ENCODE results near the gene ZNF747.

ZNF747 gene

DNA sequence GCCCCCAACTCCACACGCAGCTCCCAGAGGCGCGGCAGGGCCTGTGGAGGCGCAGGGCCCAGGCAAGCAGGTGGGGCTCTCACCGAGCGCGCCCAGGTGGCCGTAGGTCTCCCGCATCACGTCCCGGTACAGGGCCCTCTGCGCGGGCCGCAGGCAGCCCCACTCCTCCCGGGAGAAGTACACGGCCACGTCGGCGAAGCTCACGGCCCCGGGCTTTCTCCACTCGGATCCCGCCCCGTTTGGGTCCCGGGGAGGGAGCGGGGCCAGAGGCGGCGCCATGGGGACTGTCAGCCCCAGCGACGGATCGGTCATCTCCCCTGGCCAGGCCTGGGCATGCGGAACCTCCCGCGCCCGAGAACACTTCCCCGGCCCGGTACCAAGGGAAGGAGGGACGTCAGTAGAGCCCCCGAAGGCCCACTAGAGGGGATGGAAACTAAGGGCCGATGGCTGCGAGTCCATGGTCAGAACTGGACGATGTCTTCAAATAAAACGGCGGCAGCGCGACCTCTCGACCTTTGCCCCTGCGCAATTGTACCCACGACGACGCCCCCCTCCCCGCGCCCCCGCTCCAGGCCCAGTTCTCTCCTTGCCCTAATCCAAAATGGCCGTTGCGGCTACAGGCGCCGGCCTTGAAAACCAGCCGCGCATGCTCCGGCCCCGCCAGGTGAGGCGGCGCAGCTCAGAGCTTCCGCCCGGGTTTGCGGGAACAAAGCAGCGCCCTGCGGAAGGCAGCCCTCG lies at the start of gene ZNF747:
TSS of gene ZNF747 (minus strand) at position 491 of the 738 bp plus-strand sequence. CDS start at position 312, 179 bp downstream.
- ATAC-seq: peak; percentile 79
- DNase-seq: peak; percentile 93

DNA sequence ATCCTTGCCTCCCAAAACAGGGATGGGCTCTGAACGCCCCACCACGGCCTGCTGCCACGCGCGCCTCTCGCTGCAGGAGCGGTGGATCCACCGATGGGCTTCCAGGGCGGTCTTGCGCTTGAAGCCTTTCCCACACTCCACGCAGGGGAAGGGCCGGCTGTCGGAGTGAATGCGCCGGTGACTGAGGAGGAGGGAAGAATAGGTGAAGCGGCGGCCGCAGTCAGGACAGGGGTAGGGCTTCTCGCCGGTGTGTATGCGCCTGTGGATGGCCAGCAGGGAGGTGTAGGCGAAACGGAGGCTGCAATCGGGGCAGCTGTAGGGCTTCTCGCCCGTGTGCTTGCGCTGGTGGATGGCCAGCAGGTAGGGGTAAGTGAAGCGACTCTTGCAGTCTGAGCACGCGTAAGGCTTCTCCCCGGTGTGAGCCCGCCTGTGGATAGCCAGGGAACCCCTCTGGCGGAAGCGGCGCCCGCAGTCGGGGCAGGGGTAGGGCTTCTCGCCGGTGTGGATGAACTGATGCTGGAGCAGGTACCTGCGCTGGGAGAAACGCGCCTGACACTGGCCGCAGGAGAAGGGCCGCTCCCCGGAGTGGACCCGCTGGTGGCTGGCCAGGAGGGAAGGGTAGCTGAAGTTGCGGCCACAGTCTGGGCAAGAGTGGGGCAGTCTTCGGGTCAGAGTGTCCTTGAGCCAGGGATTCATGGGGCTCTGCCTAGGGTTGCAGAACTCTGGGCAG lies 48.1 kb upstream of the ZNF747 start:
- ATAC-seq (no peak), DNase-seq (no peak)

GRCh38 chr16:30581457-30581856 lies 46.8 kb upstream of the ZNF747 start:
- DNase-seq (no peak), ATAC-seq (no peak)

GRCh38 chr16:30574678-30575077 lies 40.0 kb upstream of the ZNF747 start:
- ATAC-seq (no peak), DNase-seq (no peak)

DNA sequence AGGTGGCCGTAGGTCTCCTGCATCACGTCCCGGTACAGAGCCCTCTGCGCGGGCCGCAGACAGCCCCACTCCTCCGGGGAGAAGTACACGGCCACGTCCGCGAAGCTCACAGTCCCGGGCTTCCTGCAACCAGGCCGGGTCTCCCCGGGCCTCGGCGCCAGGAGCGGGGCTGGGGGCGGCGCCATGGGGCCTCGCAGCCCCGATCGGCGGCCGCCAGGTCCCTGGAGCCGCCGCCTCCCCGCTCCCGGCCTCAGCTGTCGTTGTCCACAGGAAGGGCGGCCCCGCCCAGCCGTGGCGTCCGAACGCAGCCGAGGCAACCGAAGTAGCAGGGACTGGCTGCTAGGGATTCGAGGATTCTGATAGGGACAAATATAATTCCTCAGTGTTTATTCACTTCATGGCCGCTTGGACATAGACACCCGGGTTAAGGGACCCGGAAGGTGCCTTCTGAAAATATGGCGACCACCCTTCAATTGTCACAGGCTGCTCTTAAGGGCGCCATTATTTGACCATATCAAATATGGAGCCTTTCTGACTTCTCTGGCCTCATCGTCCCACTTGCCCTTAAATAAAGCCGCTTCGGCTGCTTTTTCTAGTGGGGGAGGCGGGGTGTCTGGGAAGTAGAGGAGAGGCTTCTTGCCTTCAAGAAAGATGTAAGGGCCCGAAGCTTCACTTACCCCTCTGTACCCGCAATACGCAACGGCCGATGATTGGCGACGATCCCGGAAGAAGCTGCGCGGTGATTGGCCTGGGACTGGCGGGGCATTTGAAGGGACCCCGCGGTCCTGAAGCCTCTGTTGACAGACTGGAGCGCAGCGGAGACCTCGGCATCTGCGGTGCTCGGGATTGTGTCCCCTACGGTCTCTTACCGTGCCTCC lies 37.0 kb upstream of the ZNF747 start, which contains the start of gene ZNF688:
TSS of gene ZNF688 (minus strand) at position 270 of the 878 bp plus-strand sequence. CDS start at position 185, 85 bp downstream.
- ATAC-seq: peak; percentile 84
- peak; percentile 90 for DNase-seq

GRCh38 chr16:30570636-30571444 lies 36.2 kb upstream of the ZNF747 start:
- no peak for DNase-seq
- no peak for ATAC-seq

DNA sequence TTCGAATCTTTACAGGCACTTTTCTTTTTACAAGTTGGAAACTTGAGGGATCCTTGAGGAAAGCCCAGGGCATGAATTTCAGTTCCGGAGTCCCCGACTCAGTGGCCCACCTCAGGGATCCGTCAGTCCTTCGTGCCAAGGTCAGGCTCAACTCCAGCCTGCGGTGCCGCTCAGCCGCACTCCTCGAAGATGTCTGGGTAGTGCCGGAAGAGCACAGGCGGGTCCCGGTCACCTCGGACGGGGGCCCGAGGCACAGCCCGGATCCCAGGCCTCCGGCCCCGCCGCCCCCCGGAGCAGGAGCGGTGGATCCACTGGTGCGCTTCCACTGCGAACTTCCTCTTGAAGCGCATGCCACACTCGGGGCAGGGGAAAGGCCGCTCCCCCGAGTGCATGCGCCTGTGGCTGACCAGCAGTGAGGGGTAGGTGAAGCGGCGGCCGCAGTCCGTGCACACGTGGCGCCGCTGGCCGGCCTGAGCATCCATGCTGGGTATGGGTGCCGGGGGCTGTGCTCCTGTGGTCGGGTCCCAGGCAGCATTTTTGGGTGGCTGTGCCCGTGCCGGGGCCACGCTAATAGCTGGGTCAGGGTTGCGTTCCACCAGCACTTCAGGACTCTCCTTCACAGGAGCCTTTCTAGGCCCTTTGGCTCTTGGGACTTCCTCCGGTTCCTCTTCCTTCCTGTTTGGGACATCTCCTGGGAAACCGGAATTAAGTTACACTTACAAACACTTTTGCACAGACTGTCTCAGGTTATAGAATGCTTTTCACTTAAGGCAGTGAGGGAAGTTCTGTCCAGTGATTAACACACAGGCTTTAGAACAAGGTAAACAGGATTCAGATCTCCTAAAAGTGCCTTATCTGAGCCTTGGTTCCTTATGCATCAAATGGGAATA lies 35.3 kb upstream of the ZNF747 start:
- no peak for ATAC-seq
- DNase-seq: no peak

DNA sequence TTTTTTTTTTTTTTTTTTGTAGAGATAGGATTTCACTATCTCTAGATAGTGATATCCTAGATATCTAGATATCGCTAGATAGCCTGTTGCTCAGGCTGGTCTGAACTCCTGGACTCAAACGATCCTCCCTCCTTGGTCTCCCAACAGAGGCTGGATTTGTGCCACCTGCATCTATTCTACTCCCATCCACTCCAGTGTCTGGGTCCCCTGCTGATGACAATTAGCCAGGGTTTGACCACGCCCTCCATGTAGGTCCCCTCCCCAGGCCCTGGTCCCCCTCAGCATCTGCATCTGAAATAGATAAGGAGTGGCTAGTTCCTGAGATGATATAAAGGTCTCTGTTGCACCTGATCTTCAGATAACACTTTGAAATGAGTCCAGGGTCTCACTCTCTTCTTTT lies 34.6 kb upstream of the ZNF747 start:
- DNase-seq: no peak
- ATAC-seq: no peak

DNA sequence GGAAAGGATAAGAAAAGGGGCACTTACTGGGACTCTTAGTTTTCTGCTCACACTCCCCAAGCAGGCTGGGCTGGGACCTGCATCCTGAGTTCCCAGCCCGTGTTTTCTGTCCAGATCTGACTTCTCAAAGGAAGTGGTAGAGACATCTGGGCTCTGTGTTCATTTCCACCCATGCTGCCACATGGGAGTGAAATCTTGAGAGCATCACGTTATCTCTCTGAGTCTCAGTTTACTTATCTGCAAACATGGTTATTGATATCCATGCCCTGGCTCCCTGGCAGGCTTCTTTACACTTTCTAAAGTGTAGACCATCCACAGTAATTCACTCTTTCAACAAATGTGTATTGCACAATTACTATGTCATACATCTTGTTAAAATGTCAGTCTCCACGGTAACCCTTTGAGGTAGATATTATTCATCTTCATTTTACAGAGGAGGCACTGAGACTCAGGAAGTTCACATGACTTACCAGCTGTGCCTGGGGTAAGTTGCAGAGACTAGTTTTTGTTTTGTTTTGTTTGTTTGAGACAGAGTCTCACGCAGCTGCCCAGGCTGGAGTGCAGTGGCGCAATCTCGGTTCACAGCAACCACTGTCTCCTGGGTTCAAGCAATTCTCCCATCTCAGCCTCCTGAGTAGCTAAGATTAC lies 33.5 kb upstream of the ZNF747 start:
- ATAC-seq (peak; percentile 61), DNase-seq (peak; percentile 37)

GRCh38 chr16:30567160-30567990 lies 32.7 kb upstream of the ZNF747 start:
- ATAC-seq: peak; percentile 28
- peak; percentile 59 for DNase-seq

DNA sequence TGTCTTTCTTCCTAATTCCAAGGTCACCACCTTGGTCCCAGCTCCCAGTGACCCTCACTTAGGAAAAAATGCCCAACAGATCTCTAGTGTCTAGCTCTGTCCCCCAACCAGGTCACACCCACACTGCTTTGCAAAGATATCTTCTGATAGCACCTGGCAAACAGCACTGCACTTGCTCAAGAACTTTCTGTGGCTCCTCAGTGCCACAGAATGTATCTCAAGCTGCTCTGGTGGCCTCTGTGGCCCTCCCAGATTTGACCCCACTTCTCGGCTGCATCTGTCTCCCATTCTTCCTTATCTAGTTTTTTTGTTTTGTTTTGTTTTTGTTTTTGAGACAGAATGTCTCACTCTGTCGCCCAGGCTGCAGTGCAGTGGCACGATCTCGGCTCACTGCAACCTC lies 31.9 kb upstream of the ZNF747 start:
- ATAC-seq (no peak), DNase-seq (no peak)

DNA sequence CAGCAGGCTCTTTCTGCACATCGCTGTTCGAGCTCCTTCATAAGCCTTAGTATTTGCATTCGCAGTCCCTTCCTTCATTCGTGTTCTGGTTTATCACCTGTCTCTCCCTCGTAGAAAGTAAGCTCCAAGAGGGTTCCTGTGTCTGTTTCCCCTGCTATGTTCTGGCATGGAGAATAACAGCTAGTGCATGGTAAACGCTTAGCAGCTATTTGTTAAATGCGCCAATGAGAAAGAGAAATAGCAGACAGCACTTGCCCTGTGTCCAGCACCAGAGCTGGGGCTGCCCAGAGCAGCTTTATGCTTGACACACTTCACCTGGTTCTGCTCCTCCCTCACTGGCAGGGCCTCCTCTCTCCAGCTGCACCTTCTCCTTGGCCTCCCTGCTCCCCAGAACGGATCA lies 31.3 kb upstream of the ZNF747 start:
- ATAC-seq (no peak), DNase-seq (no peak)

DNA sequence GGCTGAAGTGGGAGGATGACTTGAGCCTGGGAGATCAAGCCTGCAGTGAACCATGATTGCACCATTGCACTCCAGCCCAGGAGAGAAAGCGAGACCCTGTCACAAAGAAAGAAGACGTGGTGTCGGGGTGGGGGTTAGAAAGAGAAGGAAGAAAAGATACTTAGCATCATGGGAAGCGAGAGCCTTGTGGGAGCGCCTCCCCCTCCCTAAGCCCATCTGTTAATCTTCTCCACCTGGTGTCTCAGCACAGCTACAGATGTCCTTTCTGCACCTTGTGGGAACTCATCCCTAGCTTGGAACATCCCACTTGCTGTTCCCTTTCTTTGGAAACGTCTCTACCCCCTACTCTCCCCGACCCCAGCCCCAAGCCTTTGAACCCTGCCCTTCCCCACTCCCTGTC lies 30.9 kb upstream of the ZNF747 start:
- ATAC-seq (no peak), DNase-seq (no peak)

- DNase-seq (no peak), ATAC-seq (no peak)
Measured at GRCh38 chr16:30562021-30562420, 27.4 kb upstream of the ZNF747 start.

GRCh38 chr16:30561089-30561816 lies 26.6 kb upstream of the ZNF747 start:
- ATAC-seq (no peak), DNase-seq (peak; percentile 35)

- no peak for DNase-seq
- ATAC-seq: no peak
Measured at GRCh38 chr16:30559690-30560089, 25.0 kb upstream of the ZNF747 start.

DNA sequence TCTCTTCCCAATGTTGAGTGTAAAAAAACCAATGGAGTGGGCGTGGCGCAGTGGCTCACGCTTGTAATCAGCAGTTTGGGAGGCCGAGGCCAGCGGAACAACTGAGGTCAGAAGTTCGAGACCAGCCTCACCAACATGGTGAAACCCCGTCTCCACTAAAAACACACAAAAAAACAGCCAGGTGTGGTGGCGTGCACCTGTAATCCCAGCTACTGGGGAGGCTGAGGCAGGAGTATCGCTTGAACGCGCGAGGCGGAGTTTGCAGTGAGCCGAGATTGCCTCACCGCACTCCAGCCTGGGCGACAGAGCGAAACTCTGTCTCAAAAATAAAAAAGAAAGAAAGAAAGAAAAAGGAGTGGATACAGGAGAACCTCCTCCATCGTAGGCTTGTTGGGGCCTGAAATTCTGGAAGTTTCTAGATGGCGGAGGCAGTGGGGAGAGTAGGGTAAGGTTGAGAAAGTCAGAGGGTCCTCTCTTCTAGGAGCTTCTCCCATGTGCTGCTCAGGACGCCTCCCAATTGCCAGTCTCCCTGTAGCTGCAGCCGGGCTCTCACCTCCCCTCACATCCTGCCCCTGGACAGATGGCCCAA lies 24.2 kb upstream of the ZNF747 start:
- DNase-seq (no peak), ATAC-seq (no peak)
